ENCODE results near the gene GLI1.
A peak's percentile ranks its signal among the peaks of the same experiment; 100 is the strongest.

The GLI1 gene

GRCh38 chr12:57461276-57461916 is 1.8 kb downstream of the GLI1 start:
- DNase-seq (ENCODE audit: low spot score): no peak

DNA sequence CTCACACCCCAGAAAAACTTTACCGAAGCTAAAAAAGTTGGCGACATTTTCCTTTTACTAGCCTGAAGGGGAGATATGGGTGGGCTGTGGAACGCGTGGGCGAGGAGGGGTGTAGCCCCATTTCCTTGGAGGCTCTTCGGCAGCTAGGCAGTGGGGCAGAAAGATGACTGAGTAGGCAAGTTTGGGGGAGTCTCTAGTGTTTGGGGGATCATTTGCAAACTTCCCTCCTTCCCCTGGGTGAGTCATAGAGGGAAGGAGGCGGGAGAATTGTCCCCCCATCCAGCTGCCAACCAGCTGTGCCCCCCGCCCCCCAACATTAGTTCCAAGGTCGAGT is 2.3 kb downstream of the GLI1 start:
- DNase-seq (ENCODE audit: low spot score): no peak

GRCh38 chr12:57462251-57462911 is 2.8 kb downstream of the GLI1 start:
- DNase-seq (ENCODE audit: low spot score): peak; percentile 83

GRCh38 chr12:57462912-57463253 is 3.3 kb downstream of the GLI1 start:
- no peak for DNase-seq (ENCODE audit: low spot score)

GRCh38 chr12:57464569-57464968 is 5.0 kb downstream of the GLI1 start:
- no peak for DNase-seq (ENCODE audit: low spot score)

GRCh38 chr12:57465030-57465746 is 5.6 kb downstream of the GLI1 start:
- no peak for DNase-seq (ENCODE audit: low spot score)

DNA sequence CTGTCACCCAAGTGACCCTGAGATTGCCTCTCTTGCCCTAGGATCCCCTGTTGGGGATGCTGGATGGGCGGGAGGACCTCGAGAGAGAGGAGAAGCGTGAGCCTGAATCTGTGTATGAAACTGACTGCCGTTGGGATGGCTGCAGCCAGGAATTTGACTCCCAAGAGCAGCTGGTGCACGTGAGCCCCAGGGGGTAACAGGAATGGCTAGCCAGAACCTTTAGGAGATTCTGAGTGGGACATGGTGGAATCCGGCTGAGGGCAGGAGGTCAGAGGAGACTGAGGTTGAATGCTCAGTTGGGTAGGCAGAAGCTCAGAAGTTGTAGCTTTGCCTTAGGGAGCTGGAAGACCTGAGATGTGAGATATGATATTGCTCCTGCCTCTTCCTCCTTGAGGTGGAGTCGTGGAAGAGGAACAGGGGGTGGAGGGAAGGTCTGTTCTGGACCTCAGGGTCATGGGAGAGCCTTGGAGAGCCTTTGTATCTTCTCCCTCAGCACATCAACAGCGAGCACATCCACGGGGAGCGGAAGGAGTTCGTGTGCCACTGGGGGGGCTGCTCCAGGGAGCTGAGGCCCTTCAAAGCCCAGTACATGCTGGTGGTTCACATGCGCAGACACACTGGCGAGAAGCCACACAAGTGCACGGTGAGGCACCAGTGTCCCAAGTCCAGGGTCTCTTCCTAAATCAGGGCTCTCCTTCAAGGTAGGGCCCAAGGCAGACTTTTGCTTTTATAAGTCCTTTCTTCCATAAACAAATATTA is 6.3 kb downstream of the GLI1 start:
- DNase-seq (ENCODE audit: low spot score): no peak

GRCh38 chr12:57467212-57467874 is 7.8 kb downstream of the GLI1 start:
- no peak for DNase-seq (ENCODE audit: low spot score)

GRCh38 chr12:57467915-57468314 is 8.3 kb downstream of the GLI1 start:
- DNase-seq (ENCODE audit: low spot score): no peak

DNA sequence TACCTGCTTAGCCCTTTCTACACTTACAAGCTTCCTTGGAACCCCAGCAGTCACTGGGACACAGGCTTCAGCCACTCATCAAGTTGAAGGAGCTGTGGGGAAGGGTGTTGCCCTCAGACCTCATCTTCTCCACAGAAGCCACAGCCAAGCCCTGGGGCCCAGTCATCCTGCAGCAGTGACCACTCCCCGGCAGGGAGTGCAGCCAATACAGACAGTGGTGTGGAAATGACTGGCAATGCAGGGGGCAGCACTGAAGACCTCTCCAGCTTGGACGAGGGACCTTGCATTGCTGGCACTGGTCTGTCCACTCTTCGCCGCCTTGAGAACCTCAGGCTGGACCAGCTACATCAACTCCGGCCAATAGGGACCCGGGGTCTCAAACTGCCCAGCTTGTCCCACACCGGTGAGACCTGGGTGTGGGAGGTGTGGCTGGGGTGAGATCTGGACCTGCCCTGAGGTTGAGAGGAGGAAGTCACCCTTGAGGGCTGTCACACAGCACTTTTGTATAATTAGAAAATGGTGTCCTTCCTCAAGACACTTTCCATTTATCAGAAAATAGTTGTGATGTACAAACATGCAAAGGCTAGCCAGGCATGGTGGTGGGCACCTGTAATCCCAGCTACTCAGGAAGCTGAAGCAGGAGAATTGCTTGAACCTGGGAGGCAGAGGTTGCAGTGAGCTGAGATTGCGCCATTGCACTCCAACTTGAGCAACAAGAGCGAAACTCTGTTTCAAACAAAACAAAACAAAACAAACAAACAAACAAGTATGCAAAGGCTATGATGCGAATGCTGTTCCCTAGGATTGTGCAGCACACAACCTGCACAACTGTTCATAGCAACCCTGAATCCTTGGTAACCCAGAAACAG is 9.9 kb downstream of the GLI1 start:
- DNase-seq (ENCODE audit: low spot score): no peak

- DNase-seq (ENCODE audit: low spot score): no peak
Measured at GRCh38 chr12:57470286-57470969, 10.8 kb downstream of the GLI1 start.

DNA sequence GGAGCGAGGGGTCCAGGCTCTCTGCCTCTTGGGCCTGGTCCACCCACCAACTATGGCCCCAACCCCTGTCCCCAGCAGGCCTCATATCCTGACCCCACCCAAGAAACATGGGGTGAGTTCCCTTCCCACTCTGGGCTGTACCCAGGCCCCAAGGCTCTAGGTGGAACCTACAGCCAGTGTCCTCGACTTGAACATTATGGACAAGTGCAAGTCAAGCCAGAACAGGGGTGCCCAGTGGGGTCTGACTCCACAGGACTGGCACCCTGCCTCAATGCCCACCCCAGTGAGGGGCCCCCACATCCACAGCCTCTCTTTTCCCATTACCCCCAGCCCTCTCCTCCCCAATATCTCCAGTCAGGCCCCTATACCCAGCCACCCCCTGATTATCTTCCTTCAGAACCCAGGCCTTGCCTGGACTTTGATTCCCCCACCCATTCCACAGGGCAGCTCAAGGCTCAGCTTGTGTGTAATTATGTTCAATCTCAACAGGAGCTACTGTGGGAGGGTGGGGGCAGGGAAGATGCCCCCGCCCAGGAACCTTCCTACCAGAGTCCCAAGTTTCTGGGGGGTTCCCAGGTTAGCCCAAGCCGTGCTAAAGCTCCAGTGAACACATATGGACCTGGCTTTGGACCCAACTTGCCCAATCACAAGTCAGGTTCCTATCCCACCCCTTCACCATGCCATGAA is 11.5 kb downstream of the GLI1 start:
- no peak for DNase-seq (ENCODE audit: low spot score)

DNA sequence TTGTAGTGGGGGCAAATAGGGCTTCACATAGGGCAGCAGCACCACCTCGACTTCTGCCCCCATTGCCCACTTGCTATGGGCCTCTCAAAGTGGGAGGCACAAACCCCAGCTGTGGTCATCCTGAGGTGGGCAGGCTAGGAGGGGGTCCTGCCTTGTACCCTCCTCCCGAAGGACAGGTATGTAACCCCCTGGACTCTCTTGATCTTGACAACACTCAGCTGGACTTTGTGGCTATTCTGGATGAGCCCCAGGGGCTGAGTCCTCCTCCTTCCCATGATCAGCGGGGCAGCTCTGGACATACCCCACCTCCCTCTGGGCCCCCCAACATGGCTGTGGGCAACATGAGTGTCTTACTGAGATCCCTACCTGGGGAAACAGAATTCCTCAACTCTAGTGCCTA is 12.1 kb downstream of the GLI1 start:
- DNase-seq (ENCODE audit: low spot score): no peak

GRCh38 chr12:57472391-57472790 is 12.8 kb downstream of the GLI1 start:
- DNase-seq (ENCODE audit: low spot score): no peak

GRCh38 chr12:57473392-57473791 is 13.8 kb downstream of the GLI1 start:
- DNase-seq (ENCODE audit: low spot score): no peak

DNA sequence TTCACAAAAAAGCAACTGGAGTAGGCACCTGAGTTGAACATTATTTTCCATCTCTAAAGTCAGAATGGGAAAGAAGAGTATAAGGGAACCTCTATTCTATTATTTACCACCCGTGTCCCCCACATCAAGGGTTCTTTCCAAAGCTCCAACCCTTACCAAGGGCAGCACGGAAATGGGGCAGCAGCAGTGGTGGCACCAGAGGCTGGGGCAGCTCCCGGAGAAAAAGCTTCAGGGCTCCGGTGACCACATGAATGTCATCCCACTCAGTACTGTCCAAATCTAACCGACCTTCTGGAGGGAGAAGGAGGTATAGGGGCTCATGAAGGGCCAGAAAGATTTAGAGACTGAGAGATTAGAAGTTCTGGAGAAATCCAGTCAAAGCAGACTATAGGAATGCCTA is 14.3 kb downstream of the GLI1 start:
- no peak for DNase-seq (ENCODE audit: low spot score)

GRCh38 chr12:57474430-57474829 is 14.8 kb downstream of the GLI1 start:
- no peak for DNase-seq (ENCODE audit: low spot score)

- no peak for DNase-seq (ENCODE audit: low spot score)
Measured at GRCh38 chr12:57474862-57475261, 15.3 kb downstream of the GLI1 start.

- no peak for DNase-seq (ENCODE audit: low spot score)
Measured at GRCh38 chr12:57475271-57476161, 15.9 kb downstream of the GLI1 start.
